C4-2B (cell line): ENCODE data around the gene MPHOSPH9.

Source experiments
- H3K27ac ChIP-seq: fragments of 450-650 bp; 2 replicates; pipeline ENCODE4 v1.5.1; 2017
- ZFX ChIP-seq: fragments of 450-650 bp; IDR thresholded peaks from 2 replicates; pipeline ENCODE4 v1.6.1; 2017
- TF ChIP-seq, protein P1 (sequence below): fragments of 450-650 bp; conservative IDR thresholded peaks from 2 replicates; pipeline ENCODE4 v1.5.1; 2017; ENCODE audit warnings: mild to moderate bottlenecking

Gene MPHOSPH9

DNA sequence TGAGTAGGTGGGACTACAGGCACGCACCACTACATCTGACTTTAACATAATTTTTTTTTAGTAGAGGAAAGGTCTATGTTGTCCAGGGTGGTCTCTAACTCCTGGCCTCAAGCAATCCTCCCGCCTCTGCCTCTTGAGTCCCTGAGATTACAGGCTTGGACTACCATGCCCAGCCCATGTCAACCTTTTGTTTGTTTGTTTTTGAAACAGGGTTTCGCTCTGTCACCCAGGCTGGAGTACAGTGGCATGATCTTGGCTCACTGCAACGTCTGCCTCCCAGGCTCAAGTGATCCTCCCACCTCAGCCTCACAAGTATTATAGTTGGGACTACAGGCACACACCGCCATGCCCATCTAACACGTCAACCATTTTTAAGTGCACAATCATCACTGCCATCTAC is 111.3 kb downstream of the MPHOSPH9 start:
- TF ChIP-seq, protein P1, sequence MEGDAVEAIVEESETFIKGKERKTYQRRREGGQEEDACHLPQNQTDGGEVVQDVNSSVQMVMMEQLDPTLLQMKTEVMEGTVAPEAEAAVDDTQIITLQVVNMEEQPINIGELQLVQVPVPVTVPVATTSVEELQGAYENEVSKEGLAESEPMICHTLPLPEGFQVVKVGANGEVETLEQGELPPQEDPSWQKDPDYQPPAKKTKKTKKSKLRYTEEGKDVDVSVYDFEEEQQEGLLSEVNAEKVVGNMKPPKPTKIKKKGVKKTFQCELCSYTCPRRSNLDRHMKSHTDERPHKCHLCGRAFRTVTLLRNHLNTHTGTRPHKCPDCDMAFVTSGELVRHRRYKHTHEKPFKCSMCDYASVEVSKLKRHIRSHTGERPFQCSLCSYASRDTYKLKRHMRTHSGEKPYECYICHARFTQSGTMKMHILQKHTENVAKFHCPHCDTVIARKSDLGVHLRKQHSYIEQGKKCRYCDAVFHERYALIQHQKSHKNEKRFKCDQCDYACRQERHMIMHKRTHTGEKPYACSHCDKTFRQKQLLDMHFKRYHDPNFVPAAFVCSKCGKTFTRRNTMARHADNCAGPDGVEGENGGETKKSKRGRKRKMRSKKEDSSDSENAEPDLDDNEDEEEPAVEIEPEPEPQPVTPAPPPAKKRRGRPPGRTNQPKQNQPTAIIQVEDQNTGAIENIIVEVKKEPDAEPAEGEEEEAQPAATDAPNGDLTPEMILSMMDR: no peak
- TF ChIP-seq ZFX: no peak
- no peak overlapping the region for H3K27ac ChIP-seq

GRCh38 chr12:123120452-123121166 is 112.3 kb downstream of the MPHOSPH9 start:
- TF ChIP-seq, protein P1: no peak
- no peak for TF ChIP-seq ZFX
- H3K27ac ChIP-seq: no peak overlapping the region

DNA sequence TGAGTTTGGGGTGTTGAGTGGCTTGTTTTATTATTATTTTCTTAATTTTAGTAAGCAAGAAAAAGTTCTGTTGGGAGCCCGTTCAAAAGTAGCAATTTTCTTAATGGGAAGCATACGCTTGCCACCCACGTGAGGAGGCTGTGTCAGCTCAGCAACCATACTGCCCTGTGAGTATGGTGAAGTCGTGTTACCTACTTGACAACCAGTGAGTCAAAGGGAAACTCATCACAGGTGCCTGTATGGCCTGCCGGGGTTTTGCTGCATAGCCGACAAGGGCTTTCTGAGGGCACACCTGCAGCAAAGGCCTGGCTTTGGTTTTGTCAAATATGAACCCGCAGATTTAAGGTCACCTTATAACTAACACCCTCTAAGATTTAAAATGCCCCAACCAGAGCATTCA is 113.1 kb downstream of the MPHOSPH9 start:
- no peak overlapping the region for H3K27ac ChIP-seq
- TF ChIP-seq ZFX: no peak
- TF ChIP-seq, protein P1: no peak

- no peak overlapping the region for H3K27ac ChIP-seq
- TF ChIP-seq ZFX: no peak
- TF ChIP-seq, protein P1: no peak
These were observed 114.4 kb downstream of the MPHOSPH9 start for GRCh38 chr12:123118497-123118896.

DNA sequence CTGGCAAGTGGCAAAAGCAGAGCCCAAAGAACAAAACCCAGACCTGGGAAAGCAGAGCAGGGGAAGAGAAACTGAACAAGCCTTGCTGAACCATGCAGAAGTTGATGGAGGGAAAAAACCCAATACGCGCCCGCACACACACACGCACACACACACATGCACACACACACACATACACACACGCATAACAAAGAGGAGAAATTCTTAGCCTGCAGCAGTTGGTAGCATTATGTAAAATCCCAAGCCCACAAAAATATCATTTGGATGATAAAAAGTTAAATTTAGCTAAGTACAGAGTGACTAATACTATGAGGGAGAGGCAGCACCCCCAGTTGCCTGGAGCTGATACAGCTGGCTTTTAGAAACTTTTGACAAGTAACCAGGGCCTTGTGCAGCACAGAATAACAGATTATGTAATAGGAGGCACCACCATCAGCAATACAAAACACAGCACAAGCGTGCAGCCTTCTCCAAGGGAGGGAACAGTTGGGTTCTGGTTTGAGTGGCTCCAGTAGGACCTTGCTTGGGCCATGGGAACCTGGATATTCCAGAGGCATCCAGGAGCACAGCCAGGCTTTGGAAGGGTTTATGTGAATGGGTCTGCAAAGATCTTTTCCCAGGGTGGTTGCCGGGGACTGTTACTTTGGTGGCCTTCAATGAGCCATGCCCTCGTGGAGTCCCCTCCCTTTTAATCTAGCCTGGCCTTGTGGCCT is 117.4 kb downstream of the MPHOSPH9 start:
- H3K27ac ChIP-seq: no peak overlapping the region
- TF ChIP-seq ZFX: no peak
- TF ChIP-seq, protein P1: no peak

GRCh38 chr12:123114304-123115083 is 118.4 kb downstream of the MPHOSPH9 start:
- no peak overlapping the region for H3K27ac ChIP-seq
- TF ChIP-seq, protein P1: no peak
- TF ChIP-seq ZFX: no peak

DNA sequence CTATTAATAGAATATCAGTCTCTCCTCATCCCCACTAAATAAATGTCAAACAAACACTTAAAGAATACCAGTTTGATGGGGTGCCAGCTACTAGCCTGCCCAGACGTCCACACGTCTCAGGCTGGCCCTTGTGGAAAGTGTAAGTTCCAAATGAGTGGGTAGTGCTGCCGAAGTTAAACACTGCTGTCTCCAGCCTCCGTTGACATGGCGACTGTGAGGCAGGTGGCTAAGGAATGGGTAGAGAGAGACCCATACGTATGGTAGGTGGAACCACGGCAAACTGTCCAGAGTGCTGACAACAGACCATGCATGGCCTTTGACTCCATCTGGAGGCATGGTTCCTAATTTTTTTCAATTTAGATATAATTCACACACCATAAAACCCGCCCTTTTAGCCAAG is 119.9 kb downstream of the MPHOSPH9 start:
- TF ChIP-seq, protein P1: no peak
- no peak for TF ChIP-seq ZFX
- H3K27ac ChIP-seq: no peak overlapping the region
